ENCODE results near the gene TIGD6. TPM values are rescaled to one million over a fixed set of nuclear protein-coding genes. Genes with fewer than 3 reads are reported as not detected.

The TIGD6 gene
- total RNA-seq, 1 experiment from 2014 or later = 4.3 TPM

- Mint-ChIP-seq H3K36me3 (ENCODE audit: insufficient read depth, unreplicated experiment) (peaks cover 81% of the 10 kb centered on the region), H3K27me3 (ENCODE audit: insufficient read depth, unreplicated experiment) (no peaks in the 10 kb centered on the region), H3K9me3 (ENCODE audit: unreplicated experiment) (no peaks in the 10 kb centered on the region), H3K4me3 (ENCODE audit: unreplicated experiment) (no peak overlapping the region), H3K27ac (ENCODE audit: unreplicated experiment) (no peak overlapping the region), H3K4me1 (ENCODE audit: low read depth, unreplicated experiment) (no peaks in the 10 kb centered on the region)
- H3K9me3 ChIP-seq = peaks cover 5% of the 10 kb centered on the region; the same call in 1 of the 2 replicates
- H3K4me3 ChIP-seq (ENCODE audit: low read depth, low read length) = no peak overlapping the region
- no TSS peak for BruUV-seq (replicated peaks)
- no peak for TF ChIP-seq CTCF (IDR thresholded peaks at IDR 0.05; ENCODE audit: insufficient read depth in 1 of 2, low read depth in 1 of 2, low read length in 1 of 2, severe bottlenecking in 1 of 2, unreplicated experiment in 1 of 2)
- H3K36me3 ChIP-seq (ENCODE audit: control insufficient read depth, insufficient read depth, low read length) = peaks cover 15% of the 10 kb centered on the region
- no peak for DNase-seq
- intact Hi-C loops (cut with micrococcal nuclease; ENCODE audit: unreplicated experiment) = no loop called here
- no peaks in the 10 kb centered on the region for H3K4me1 ChIP-seq
- no peaks in the 10 kb centered on the region for H3K27me3 ChIP-seq (replicated peaks; ENCODE audit: control insufficient read depth, insufficient read depth, low read length)
- POLR2A ChIA-PET = no interaction called here
- CTCF ChIA-PET = interaction anchor here (0.7 kb wide), 1 partner anchor 139 kb away, joined by 3 read pairs; no protein-coding TSS in a partner anchor
Measured at GRCh38 chr5:150009671-150010387, 9.4 kb upstream of the TIGD6 start.

- ChIA-PET POLR2A (no interaction called here), CTCF (interaction anchor here (1.9 kb wide), 1 partner anchor 173 kb away, joined by 6 read pairs; no protein-coding TSS in a partner anchor)
- TF ChIP-seq CTCF (IDR thresholded peaks at IDR 0.05; ENCODE audit: insufficient read depth in 1 of 2, low read depth in 1 of 2, low read length in 1 of 2, severe bottlenecking in 1 of 2, unreplicated experiment in 1 of 2) = no peak
- H3K27ac Mint-ChIP-seq (ENCODE audit: unreplicated experiment) = no peak overlapping the region
- intact Hi-C loops (cut with micrococcal nuclease; ENCODE audit: unreplicated experiment) = no loop called here
- no peak for DNase-seq
- peaks cover 69% of the 10 kb centered on the region for H3K36me3 Mint-ChIP-seq (ENCODE audit: insufficient read depth, unreplicated experiment)
- H3K27me3 Mint-ChIP-seq (ENCODE audit: insufficient read depth, unreplicated experiment) = no peaks in the 10 kb centered on the region
- BruUV-seq (replicated peaks) = no TSS peak
- peaks cover 3% of the 10 kb centered on the region for H3K4me1 Mint-ChIP-seq (ENCODE audit: low read depth, unreplicated experiment)
- Histone ChIP-seq H3K36me3 (ENCODE audit: control insufficient read depth, insufficient read depth, low read length) (peaks cover 11% of the 10 kb centered on the region), H3K9me3 (no peaks in the 10 kb centered on the region), H3K27me3 (replicated peaks; ENCODE audit: control insufficient read depth, insufficient read depth, low read length) (no peaks in the 10 kb centered on the region), H3K4me3 (ENCODE audit: low read depth, low read length) (no peak overlapping the region), H3K4me1 (peaks cover 4% of the 10 kb centered on the region)
- H3K4me3 Mint-ChIP-seq (ENCODE audit: unreplicated experiment) = no peak overlapping the region
- no peaks in the 10 kb centered on the region for H3K9me3 Mint-ChIP-seq (ENCODE audit: unreplicated experiment)
Measured at GRCh38 chr5:150007050-150007449, 6.6 kb upstream of the TIGD6 start.

GRCh38 chr5:150006318-150006717 is 5.9 kb upstream of the TIGD6 start:
- peaks cover 6% of the 10 kb centered on the region for H3K4me1 ChIP-seq
- H3K4me3 Mint-ChIP-seq (ENCODE audit: unreplicated experiment) = no peak overlapping the region
- no peaks in the 10 kb centered on the region for H3K27me3 Mint-ChIP-seq (ENCODE audit: insufficient read depth, unreplicated experiment)
- H3K4me1 Mint-ChIP-seq (ENCODE audit: low read depth, unreplicated experiment) = peaks cover 8% of the 10 kb centered on the region
- DNase-seq = no peak
- H3K4me3 ChIP-seq (ENCODE audit: low read depth, low read length) = no peak overlapping the region
- H3K27ac Mint-ChIP-seq (ENCODE audit: unreplicated experiment) = no peak overlapping the region
- no peak for TF ChIP-seq CTCF (IDR thresholded peaks at IDR 0.05; ENCODE audit: insufficient read depth in 1 of 2, low read depth in 1 of 2, low read length in 1 of 2, severe bottlenecking in 1 of 2, unreplicated experiment in 1 of 2)
- CTCF ChIA-PET = interaction anchor here (1.9 kb wide), 1 partner anchor 172 kb away, joined by 6 read pairs; no protein-coding TSS in a partner anchor
- H3K9me3 Mint-ChIP-seq (ENCODE audit: unreplicated experiment) = no peaks in the 10 kb centered on the region
- H3K36me3 Mint-ChIP-seq (ENCODE audit: insufficient read depth, unreplicated experiment) = peaks cover 69% of the 10 kb centered on the region
- intact Hi-C loops (cut with micrococcal nuclease; ENCODE audit: unreplicated experiment) = no loop called here
- POLR2A ChIA-PET = no interaction called here
- BruUV-seq (replicated peaks) = no TSS peak
- H3K27me3 ChIP-seq (replicated peaks; ENCODE audit: control insufficient read depth, insufficient read depth, low read length) = no peaks in the 10 kb centered on the region
- H3K9me3 ChIP-seq = no peaks in the 10 kb centered on the region
- peaks cover 10% of the 10 kb centered on the region for H3K36me3 ChIP-seq (ENCODE audit: control insufficient read depth, insufficient read depth, low read length)

Measured in Caco-2 (cell line).